ENCODE data around the gene ZBTB49.

ZBTB49 gene

DNA sequence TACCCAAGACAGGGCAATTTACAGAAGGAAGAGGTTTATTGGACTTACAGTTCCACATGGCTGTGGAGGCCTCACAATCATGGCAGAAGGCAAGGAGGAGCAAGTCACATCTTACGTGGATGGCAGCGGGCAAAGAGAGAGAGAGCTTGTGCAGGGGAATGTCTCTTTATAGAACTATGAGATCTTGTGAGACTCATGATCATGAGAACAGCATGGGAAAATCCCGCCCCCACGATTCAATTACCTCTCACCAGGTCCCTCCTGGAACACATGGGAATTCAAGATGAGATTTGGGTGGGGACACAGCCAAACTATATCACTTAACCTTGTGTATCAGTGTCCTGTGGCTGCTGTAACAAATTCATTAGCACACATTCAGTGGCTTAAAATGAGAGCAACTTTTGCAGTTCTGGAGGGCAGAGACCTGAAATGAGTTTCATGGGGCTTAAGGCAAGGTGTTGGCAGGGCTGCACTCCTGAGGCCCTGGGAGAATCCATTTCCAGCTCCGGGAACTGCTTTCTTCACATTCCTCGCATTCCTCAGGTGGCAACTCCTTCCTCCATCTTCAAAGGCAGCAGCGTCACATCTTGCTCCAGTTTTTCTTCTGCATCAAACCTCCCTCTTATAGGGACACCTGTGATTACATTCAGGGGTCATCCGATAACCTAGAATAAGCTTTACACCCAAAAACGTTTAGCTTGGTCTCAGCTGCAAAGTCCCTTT, 74.6 kb downstream of the ZBTB49 start:
- Mint-ChIP-seq H3K27me3 (peaks cover 11% of the 10 kb centered on the region), H3K4me3 (no peak overlapping the region), H3K9me3 (peaks cover 20% of the 10 kb centered on the region), H3K4me1 (no peaks in the 10 kb centered on the region), H3K36me3 (no peaks in the 10 kb centered on the region), H3K27ac (no peak overlapping the region)
- CTCF ChIA-PET = no interaction called here
- DNase-seq = no peak

DNA sequence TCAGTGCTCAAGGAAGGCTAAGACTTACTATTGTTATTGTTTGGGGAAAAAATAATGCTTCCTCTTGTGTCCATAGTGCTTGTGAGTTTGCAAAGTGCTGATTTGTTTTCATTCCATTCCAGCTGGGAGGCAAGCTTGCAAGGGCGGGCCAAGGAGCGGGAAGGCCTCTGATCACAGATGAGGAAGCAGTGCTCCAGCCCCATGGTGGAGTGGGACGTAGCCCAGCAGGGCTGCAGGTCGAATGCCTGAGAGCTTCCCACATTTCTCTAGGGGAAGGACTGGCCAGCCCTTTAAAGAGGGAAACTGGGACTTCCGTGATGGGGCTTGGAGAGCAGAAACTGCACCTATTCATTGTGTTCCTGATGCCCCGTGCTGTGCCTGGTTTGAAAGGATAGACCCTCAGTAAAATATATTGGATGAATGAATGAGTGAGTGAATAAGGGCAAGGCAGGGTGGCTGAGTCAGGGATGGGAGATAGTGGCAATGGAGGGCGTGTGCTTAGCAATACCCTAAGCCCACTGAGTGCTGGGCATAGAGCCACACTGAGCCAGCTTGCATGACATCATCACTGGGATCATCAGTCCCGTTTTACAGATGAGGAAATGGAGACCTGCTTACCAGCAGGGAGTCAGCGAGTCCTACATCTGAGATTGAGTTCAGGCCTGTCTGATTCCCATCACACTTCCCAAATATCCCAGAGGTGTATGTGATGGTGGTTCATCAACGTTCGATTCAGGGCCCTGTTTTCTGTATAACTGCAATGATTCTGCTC, 78.9 kb downstream of the ZBTB49 start:
- Mint-ChIP-seq H3K27ac (no peak overlapping the region), H3K36me3 (no peaks in the 10 kb centered on the region), H3K4me3 (no peak overlapping the region), H3K9me3 (peaks cover 17% of the 10 kb centered on the region), H3K4me1 (no peaks in the 10 kb centered on the region), H3K27me3 (peaks cover 4% of the 10 kb centered on the region)
- CTCF ChIA-PET = no interaction called here
- DNase-seq = no peak
